ENCODE measurements around the gene UBE2QL1.
A peak's percentile ranks its signal among the peaks of the same experiment; 100 is the strongest.

The UBE2QL1 gene

GRCh38 chr5:6448622-6449464 lies at the start of gene UBE2QL1:
Gene UBE2QL1 (plus strand): TSS chr5:6448859. CDS start chr5:6448894, 35 bp downstream.
- DNase-seq, result peak; percentile 61 to 81

GRCh38 chr5:6399980-6400910 lies 48.4 kb upstream of the UBE2QL1 start:
- no peak for DNase-seq

GRCh38 chr5:6401410-6401809 lies 47.2 kb upstream of the UBE2QL1 start:
- peak in 1 of 2 experiments; percentile 40 for DNase-seq

GRCh38 chr5:6402939-6403338 lies 45.7 kb upstream of the UBE2QL1 start:
- no peak for DNase-seq

- DNase-seq, result no peak
These were observed 45.2 kb upstream of the UBE2QL1 start for GRCh38 chr5:6403416-6403815.

- no peak for DNase-seq
These were observed 44.5 kb upstream of the UBE2QL1 start for GRCh38 chr5:6404129-6404528.

GRCh38 chr5:6405591-6405990 lies 43.1 kb upstream of the UBE2QL1 start:
- DNase-seq, result no peak

GRCh38 chr5:6407558-6408259 lies 41.0 kb upstream of the UBE2QL1 start:
- no peak for DNase-seq

GRCh38 chr5:6408260-6408596 lies 40.4 kb upstream of the UBE2QL1 start:
- no peak for DNase-seq

GRCh38 chr5:6408627-6409446 lies 39.8 kb upstream of the UBE2QL1 start:
- no peak for DNase-seq

GRCh38 chr5:6410421-6410820 lies 38.2 kb upstream of the UBE2QL1 start:
- DNase-seq, result no peak

- DNase-seq, result no peak
These were observed 37.5 kb upstream of the UBE2QL1 start for GRCh38 chr5:6411141-6411540.

GRCh38 chr5:6412811-6413210 lies 35.8 kb upstream of the UBE2QL1 start:
- no peak for DNase-seq

GRCh38 chr5:6417657-6418056 lies 31.0 kb upstream of the UBE2QL1 start:
- no peak for DNase-seq

GRCh38 chr5:6418679-6419276 lies 29.9 kb upstream of the UBE2QL1 start:
- no peak for DNase-seq

- DNase-seq, result peak; percentile 99 to 100
These were observed 29.3 kb upstream of the UBE2QL1 start for GRCh38 chr5:6419340-6419852.

- no peak for DNase-seq
These were observed 25.1 kb upstream of the UBE2QL1 start for GRCh38 chr5:6423327-6424109.

GRCh38 chr5:6424110-6424659 lies 24.5 kb upstream of the UBE2QL1 start:
- DNase-seq, result peak in 1 of 2 experiments; percentile 60

GRCh38 chr5:6424700-6425099 lies 24.0 kb upstream of the UBE2QL1 start:
- no peak for DNase-seq

GRCh38 chr5:6427694-6428093 lies 21.0 kb upstream of the UBE2QL1 start:
- no peak for DNase-seq

All from NCI-H2081 (cell line).